GM12878 (cell line): Measurements from ENCODE around the gene DNAAF1. TPM values are rescaled to one million over a fixed set of nuclear protein-coding genes. Genes with fewer than 3 reads are reported as not detected.

Source experiments
- BCL3 ChIP-seq: IDR thresholded peaks from 2 replicates; pipeline ENCODE4 v1.6.1; 2011; ENCODE audit warnings: borderline replicate concordance, low read depth, mild to moderate bottlenecking, moderate library complexity, low read length; ENCODE audit not compliant: insufficient read depth, poor library complexity, severe bottlenecking
- BHLHE40 ChIP-seq, 2 experiments: fragments of 450-650 bp in 1 of 2; IDR thresholded peaks; 2 replicates each; pipeline ENCODE4 v1.6.1; 2011 to 2017; ENCODE audit warnings: low read depth in 2 of 2, borderline replicate concordance in 1 of 2, improper control_type of control experiment in 1 of 2, low read length in 1 of 2, mild to moderate bottlenecking in 1 of 2
- CHD1 ChIP-seq: IDR thresholded peaks from 2 replicates; pipeline ENCODE4 v1.6.1; 2012; ENCODE audit warnings: low read depth, low read length, improper control_type of control experiment
- E4F1 ChIP-seq: fragments of 450-650 bp; IDR thresholded peaks from 2 replicates; pipeline ENCODE4 v1.6.1; 2018; ENCODE audit warnings: borderline replicate concordance, mild to moderate bottlenecking; ENCODE audit not compliant: partially characterized antibody
- EZH2 ChIP-seq: IDR thresholded peaks from 2 replicates; pipeline ENCODE4 v1.6.1; 2012; ENCODE audit warnings: low read depth, mild to moderate bottlenecking, control low read depth, inconsistent platforms, low read length, borderline replicate concordance; ENCODE audit not compliant: control insufficient read depth
- FOXM1 ChIP-seq: IDR thresholded peaks from 2 replicates; pipeline ENCODE4 v1.6.1; 2012; ENCODE audit warnings: low read depth, mild to moderate bottlenecking, inconsistent platforms, low read length, moderate library complexity
- HCFC1 ChIP-seq: fragments of 150-350 bp; IDR thresholded peaks from 2 replicates; pipeline ENCODE4 v1.6.1; 2014; ENCODE audit warnings: low read length
- HDAC2 ChIP-seq: fragments of 200-600 bp; sonication (generic); IDR thresholded peaks from 2 replicates; pipeline ENCODE4 v1.6.1; 2017
- JUND ChIP-seq: IDR thresholded peaks from 2 replicates; pipeline ENCODE4 v1.6.1; 2012; ENCODE audit warnings: low read depth, mild to moderate bottlenecking, low read length, improper control_type of control experiment, moderate library complexity
- MTA2 ChIP-seq: fragments of 450-650 bp; IDR thresholded peaks from 2 replicates; pipeline ENCODE4 v1.6.1; 2016; ENCODE audit warnings: low read depth, mild to moderate bottlenecking, moderate library complexity
- MYC ChIP-seq: IDR thresholded peaks from 2 replicates; pipeline ENCODE4 v1.6.1; 2011; ENCODE audit warnings: mild to moderate bottlenecking, low read length, moderate library complexity, inconsistent platforms; ENCODE audit not compliant: insufficient read depth, insufficient replicate concordance, insufficient read length, severe bottlenecking
- PAX8 ChIP-seq: fragments of 450-650 bp; IDR thresholded peaks from 2 replicates; pipeline ENCODE4 v1.6.1; 2017; ENCODE audit warnings: mild to moderate bottlenecking, moderate library complexity
- PML ChIP-seq: IDR thresholded peaks from 2 replicates; pipeline ENCODE4 v1.6.1; 2012; ENCODE audit warnings: low read length, inconsistent platforms
- SKIL ChIP-seq: fragments of 450-650 bp; IDR thresholded peaks from 2 replicates; pipeline ENCODE4 v1.6.1; 2017; ENCODE audit warnings: mild to moderate bottlenecking, low read depth, inconsistent platforms; ENCODE audit not compliant: poor library complexity, severe bottlenecking
- SP1 ChIP-seq: IDR thresholded peaks from one replicate; pipeline ENCODE4 v1.6.1; 2011; ENCODE audit warnings: low read depth, low read length
- SUPT20H ChIP-seq: IDR thresholded peaks from 2 replicates; pipeline ENCODE4 v1.6.1; 2011; ENCODE audit warnings: low read depth, mild to moderate bottlenecking, low read length, moderate library complexity, borderline replicate concordance; ENCODE audit not compliant: control insufficient read depth
- polyA plus RNA-seq, 11 experiments: library from polyadenylated mRNA; depleted of rRNA in 4 of 11; unstranded in 6 of 11; stranded (reverse) in 5 of 11; fragments of >200 nt; fragmentation: Nextera tagmentation in 4 of 11; fragmentation: Illumina TruSeq in 1 of 11; extraction: Ambion mirVana in 4 of 11; extraction: Trizol in 1 of 11; gene quantifications; 1 replicate in 1 of 11; 2 replicates in 10 of 11; pipeline versions ENCODE4 v1.2.1 to v1.2.3, GENCODE V29; 2011 to 2016; ENCODE audit warnings: inconsistent platforms in 2 of 11, missing spikeins in 2 of 11, low read depth in 1 of 11
- total RNA-seq, 4 experiments: library from RNA; depleted of rRNA in 3 of 4; stranded (reverse); fragments of >200 nt in 3 of 4; fragmentation: Illumina TruSeq in 1 of 4; extraction: Trizol in 1 of 4; gene quantifications; 2 replicates each; pipeline versions ENCODE4 v1.2.1 to v1.2.3, GENCODE V29; 2013 to 2021
- TF ChIP-seq, protein P1 (sequence below): fragments of 150-350 bp; IDR thresholded peaks from 2 replicates; pipeline ENCODE4 v1.6.1; 2014; ENCODE audit warnings: mild to moderate bottlenecking, low read depth, low read length

DNAAF1 gene
- total and polyA plus RNA-seq, 10 of the 15 experiments (the other 5 are each of a cell fraction or from before 2014, with no cell fraction given) = 0.02 to 0.76 (median 0.08) TPM; not detected in 6

DNA sequence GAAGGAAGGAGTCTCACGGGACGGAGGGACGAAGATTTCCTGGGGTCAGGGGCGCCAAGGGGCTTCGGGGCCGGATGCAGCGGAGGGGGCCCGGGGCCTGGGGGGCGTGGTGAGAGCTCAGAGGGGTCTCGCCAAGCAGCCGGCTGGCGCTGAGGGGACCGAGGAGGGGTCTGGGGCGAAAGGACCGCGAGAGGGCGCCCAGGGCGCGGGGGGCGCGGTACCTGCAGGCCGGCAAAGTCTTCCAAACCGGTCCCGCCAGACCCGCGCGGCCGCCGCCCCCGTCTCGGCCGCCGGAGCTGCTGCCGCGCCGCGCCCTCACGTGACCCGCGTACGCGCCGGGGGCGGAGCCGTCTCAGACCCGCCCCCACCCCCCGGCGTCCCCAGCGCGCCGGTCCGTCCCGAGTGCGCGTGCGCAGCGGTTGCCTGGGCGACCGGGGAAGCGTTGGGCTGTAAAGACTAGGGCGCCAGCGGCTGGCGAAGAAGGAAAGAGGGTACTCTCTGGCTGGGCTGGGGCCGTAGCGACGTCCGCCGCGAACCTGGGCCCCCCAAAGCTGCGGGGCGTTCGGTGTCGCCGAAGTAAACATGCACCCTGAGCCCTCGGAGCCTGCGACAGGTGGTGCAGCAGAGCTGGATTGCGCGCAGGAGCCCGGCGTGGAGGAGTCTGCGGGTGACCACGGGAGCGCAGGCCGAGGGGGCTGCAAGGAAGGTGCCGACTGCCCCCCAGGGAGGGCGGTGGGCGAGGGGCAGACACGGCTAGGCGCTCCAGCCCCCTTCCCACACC is at the start of gene DNAAF1, which contains the start of gene HSDL1 (continued):
- TF ChIP-seq BHLHE40 (IDR thresholded peaks at IDR 0.05; ENCODE audit: borderline replicate concordance in 1 of 2, low read depth in 2 of 2, low read length in 1 of 2) (peak; percentile 95 to 99), MTA2 (no peak), FOXM1 (no peak), E4F1 (no peak), HCFC1 (peak; percentile 37; the same call in 1 of the 2 replicates), PAX8 (no peak), SUPT20H (no peak), SP1 (peak; percentile 59), JUND (no peak), HDAC2 (no peak), SKIL (no peak), MYC (no peak), BCL3 (no peak), PML (no peak), CHD1 (no peak), EZH2 (no peak)
- TF ChIP-seq, protein P1, sequence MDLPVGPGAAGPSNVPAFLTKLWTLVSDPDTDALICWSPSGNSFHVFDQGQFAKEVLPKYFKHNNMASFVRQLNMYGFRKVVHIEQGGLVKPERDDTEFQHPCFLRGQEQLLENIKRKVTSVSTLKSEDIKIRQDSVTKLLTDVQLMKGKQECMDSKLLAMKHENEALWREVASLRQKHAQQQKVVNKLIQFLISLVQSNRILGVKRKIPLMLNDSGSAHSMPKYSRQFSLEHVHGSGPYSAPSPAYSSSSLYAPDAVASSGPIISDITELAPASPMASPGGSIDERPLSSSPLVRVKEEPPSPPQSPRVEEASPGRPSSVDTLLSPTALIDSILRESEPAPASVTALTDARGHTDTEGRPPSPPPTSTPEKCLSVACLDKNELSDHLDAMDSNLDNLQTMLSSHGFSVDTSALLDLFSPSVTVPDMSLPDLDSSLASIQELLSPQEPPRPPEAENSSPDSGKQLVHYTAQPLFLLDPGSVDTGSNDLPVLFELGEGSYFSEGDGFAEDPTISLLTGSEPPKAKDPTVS = no peak
